ENCODE measurements around the gene PDCD5. TPM values are rescaled to one million over a fixed set of nuclear protein-coding genes. Genes with fewer than 3 reads are reported as not detected.

PDCD5 gene
- total and polyA plus RNA-seq, 2 of the 4 experiments (the other 2 are of a cell fraction) = 30.6 to 74.1 TPM

DNA sequence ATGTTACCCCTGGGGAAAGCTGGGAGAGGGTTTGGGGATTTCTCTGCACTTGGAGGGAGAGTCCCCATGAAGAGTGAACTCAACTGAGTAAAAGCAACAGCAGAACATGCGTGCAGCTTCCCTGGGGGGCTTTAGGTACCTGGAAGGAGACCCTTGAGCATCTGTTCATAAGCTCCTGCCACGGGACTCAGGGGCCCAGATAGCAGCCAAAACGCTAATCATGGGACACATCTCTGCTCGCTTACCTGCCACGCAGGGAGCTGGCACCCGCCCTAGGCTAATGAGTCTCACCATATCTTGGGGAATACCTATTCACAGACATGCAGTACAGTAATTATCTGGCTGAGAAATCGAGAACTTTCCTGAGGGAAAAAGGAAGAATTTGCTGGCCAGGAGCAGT lies 33.9 kb downstream of the PDCD5 start:
- Histone ChIP-seq H3K4ac (ENCODE audit: low read depth, low read length) (no peak overlapping the region), H2BK5ac (ENCODE audit: low read depth, low read length, poor library complexity, severe bottlenecking) (no peak overlapping the region), H4K8ac (ENCODE audit: low read depth in 2 of 2, low read length in 2 of 2) (no peak overlapping the region), H3K4me3 (ENCODE audit: insufficient read depth, low read depth, low read length) (no peak overlapping the region), H3K23ac (ENCODE audit: low read depth, low read length) (no peak overlapping the region), H3K9me1 (ENCODE audit: insufficient read depth, low read length) (no peaks in the 10 kb centered on the region), H2AK5ac (ENCODE audit: low read depth, low read length) (no peak overlapping the region), H4K91ac (ENCODE audit: insufficient read depth, low read depth, low read length) (no peak overlapping the region), H3K56ac (ENCODE audit: extremely low read depth, insufficient read depth, low read length) (no peak overlapping the region), H3K14ac (replicated peaks; ENCODE audit: low read depth, low read length) (no peak overlapping the region), H2BK15ac (ENCODE audit: low read depth, low read length) (no peak overlapping the region), H3K4me2 (ENCODE audit: low read depth, low read length) (no peak overlapping the region), H3K27ac (ENCODE audit: insufficient read depth, low read length) (no peak overlapping the region), H3K9me3 (ENCODE audit: control insufficient read depth, insufficient read depth, low read length) (no peaks in the 10 kb centered on the region), H3K79me1 (ENCODE audit: low read depth in 1 of 2, low read length in 2 of 2) (peaks cover 0 to 2% of the 10 kb centered on the region in 2 experiments; a peak in 1 of 4 replicates), H2AK9ac (replicated peaks; ENCODE audit: low read depth, low read length, poor library complexity) (no peak overlapping the region), H3K27me3 (ENCODE audit: control insufficient read depth, insufficient read depth, low read length) (no peaks in the 10 kb centered on the region), H2BK20ac (ENCODE audit: low read depth, low read length) (no peak overlapping the region), H2BK120ac (ENCODE audit: low read depth, low read length) (no peak overlapping the region), H2AFZ (replicated peaks; ENCODE audit: low read length, poor library complexity) (no peak overlapping the region), H4K5ac (ENCODE audit: low read depth, low read length) (no peak overlapping the region), H4K20me1 (ENCODE audit: insufficient read depth, low read length) (no peaks in the 10 kb centered on the region), H3K9ac (ENCODE audit: low read depth, low read length) (no peak overlapping the region), H3K18ac (ENCODE audit: low read depth, low read length) (no peak overlapping the region), H3K4me1 (ENCODE audit: control insufficient read depth, insufficient read depth, low read length) (no peaks in the 10 kb centered on the region), H3K36me3 (ENCODE audit: control insufficient read depth, insufficient read depth, low read length) (peaks cover 54% of the 10 kb centered on the region)
- ChIA-PET CTCF (no interaction called here), POLR2A (ENCODE audit: unreplicated experiment) (no interaction called here)
- dilution Hi-C loops (cut with HindIII; ENCODE audit: low sequenced_read_pairs, unreplicated experiment) = no loop called here
- no peak for TF ChIP-seq BHLHE40 (IDR thresholded peaks at IDR 0.05; ENCODE audit: low read depth, low read length)
- TF ChIP-seq SMC3 (IDR thresholded peaks at IDR 0.05; ENCODE audit: low read depth, low read length) = no peak
- no peak for TF ChIP-seq RFX5 (IDR thresholded peaks at IDR 0.05; ENCODE audit: low read depth, low read length)
- no peak for TF ChIP-seq NFE2L2 (IDR thresholded peaks at IDR 0.05; ENCODE audit: low read depth, low read length)
- no peak for TF ChIP-seq RAD21 (IDR thresholded peaks at IDR 0.05; ENCODE audit: low read length)
- no peak for TF ChIP-seq RCOR1 (IDR thresholded peaks at IDR 0.05; ENCODE audit: insufficient replicate concordance, low read length)
- no peak for TF ChIP-seq CHD1 (IDR thresholded peaks at IDR 0.05; ENCODE audit: low read depth, low read length)
- no TSS peak for BruUV-seq (replicated peaks)
- in situ Hi-C loops (cut with MboI; ENCODE audit: low sequenced_read_pairs) = no loop called here
- intact Hi-C loops (cut with micrococcal nuclease) = no loop called here
- DNase-seq = no peak
- ATAC-seq (ENCODE audit: low read depth) = no peak
- WGBS, 2 experiments (ENCODE audit: extremely low coverage in 2 of 2, insufficient read length in 1 of 2) = 100% methylated on average over 2 of the region's 7 CpGs; no CpG with 5 or more reads in 1 of the 2 experiments
